Neutrophil (primary cell): Measurements from ENCODE around the gene NPHP4.

ENCODE experiments used
- H3K27ac ChIP-seq: fragments of 200-600 bp; sonication (generic); 2 replicates; pipeline ENCODE4 v1.5.1; 2016; ENCODE audit warnings: mild to moderate bottlenecking, moderate library complexity
- H3K27me3 ChIP-seq: fragments of 200-600 bp; sonication (generic); 2 replicates; pipeline ENCODE4 v1.6.0; 2016; ENCODE audit warnings: mild to moderate bottlenecking
- H3K36me3 ChIP-seq: fragments of 200-600 bp; sonication (generic); 2 replicates; pipeline ENCODE4 v1.5.1; 2017
- H3K4me1 ChIP-seq, 2 experiments: fragments of 200-600 bp in 1 of 2; sonication (generic) in 1 of 2; 1 replicate in 1 of 2; 2 replicates in 1 of 2; pipeline versions ENCODE4 v1.5.1 to v1.6.1; 2013 to 2016; ENCODE audit warnings: low read depth in 1 of 2, low read length in 1 of 2, mild to moderate bottlenecking in 1 of 2, moderate library complexity in 1 of 2; ENCODE audit not compliant: control insufficient read depth in 1 of 2, insufficient read depth in 1 of 2
- H3K4me3 ChIP-seq, 2 experiments: fragments of 200-600 bp in 1 of 2; sonication (generic) in 1 of 2; 1 replicate in 1 of 2; 2 replicates in 1 of 2; pipeline ENCODE4 v1.5.1; 2013 to 2016; ENCODE audit warnings: low read depth in 1 of 2, low read length in 1 of 2, mild to moderate bottlenecking in 1 of 2, moderate library complexity in 1 of 2
- H3K9me3 ChIP-seq: fragments of 200-600 bp; sonication (generic); 2 replicates; pipeline ENCODE4 v1.5.1; 2016
- CTCF ChIP-seq: fragments of 200-600 bp; sonication (generic); IDR thresholded peaks from 2 replicates; pipeline ENCODE4 v1.5.1; 2016; ENCODE audit warnings: antibody characterized with exemption

The NPHP4 gene

GRCh38 chr1:5959087-5959486 lies 33.1 kb downstream of the NPHP4 start:
- Histone ChIP-seq H3K4me1 (no peaks in the 10 kb centered on the region), H3K27me3 (no peaks in the 10 kb centered on the region), H3K27ac (no peak overlapping the region), H3K4me3 (no peak overlapping the region), H3K36me3 (peaks cover 32% of the 10 kb centered on the region), H3K9me3 (no peaks in the 10 kb centered on the region)
- TF ChIP-seq CTCF: no peak

- no peaks in the 10 kb centered on the region for H3K27me3 ChIP-seq
- no peak for TF ChIP-seq CTCF
- peaks cover 26% of the 10 kb centered on the region for H3K36me3 ChIP-seq
- H3K4me3 ChIP-seq: no peak overlapping the region
- H3K4me1 ChIP-seq: no peaks in the 10 kb centered on the region
- H3K9me3 ChIP-seq: no peaks in the 10 kb centered on the region
- no peak overlapping the region for H3K27ac ChIP-seq
These were observed 36.0 kb downstream of the NPHP4 start for GRCh38 chr1:5956022-5956830.

GRCh38 chr1:5955479-5955977 lies 36.7 kb downstream of the NPHP4 start:
- TF ChIP-seq CTCF: no peak
- no peaks in the 10 kb centered on the region for H3K27me3 ChIP-seq
- H3K4me1 ChIP-seq: no peaks in the 10 kb centered on the region
- H3K9me3 ChIP-seq: no peaks in the 10 kb centered on the region
- H3K4me3 ChIP-seq: no peak overlapping the region
- H3K27ac ChIP-seq: no peak overlapping the region
- H3K36me3 ChIP-seq: peaks cover 20% of the 10 kb centered on the region

- TF ChIP-seq CTCF: no peak
- H3K27me3 ChIP-seq: no peaks in the 10 kb centered on the region
- peaks cover 14% of the 10 kb centered on the region for H3K36me3 ChIP-seq
- no peak overlapping the region for H3K27ac ChIP-seq
- no peaks in the 10 kb centered on the region for H3K4me1 ChIP-seq
- no peak overlapping the region for H3K4me3 ChIP-seq
- H3K9me3 ChIP-seq: no peaks in the 10 kb centered on the region
These were observed 37.3 kb downstream of the NPHP4 start for GRCh38 chr1:5954964-5955363.

GRCh38 chr1:5953386-5953785 lies 38.8 kb downstream of the NPHP4 start:
- Histone ChIP-seq H3K27ac (no peak overlapping the region), H3K4me1 (no peaks in the 10 kb centered on the region), H3K4me3 (no peak overlapping the region), H3K36me3 (peaks cover 4% of the 10 kb centered on the region), H3K9me3 (no peaks in the 10 kb centered on the region), H3K27me3 (no peaks in the 10 kb centered on the region)
- no peak for TF ChIP-seq CTCF
